T47D (cell line): ENCODE data around the gene ELFN1.

ENCODE experiments used
- DNase-seq, 2 experiments: peaks; one replicate each; pipeline versions ENCODE4 v3.0.0 to v3.0.0-alpha.2; 2011 to 2012; ENCODE audit warnings: low read depth in 1 of 2, low spot score in 1 of 2
- JUND ChIP-seq: IDR thresholded peaks from 2 replicates; pipeline ENCODE4 v1.6.1; 2012; ENCODE audit warnings: low read depth
- in situ Hi-C: cut with HindIII; loops from 2 replicates; pipeline ENCODE4 v1.10.0; 2016; ENCODE audit warnings: low sequenced_read_pairs, low pct_unique_long_range_greater_than_20kb

The ELFN1 gene

GRCh38 chr7:1646957-1647891 is 22.9 kb upstream of the ELFN1 start:
- in situ Hi-C loops, result no loop called here
- TF ChIP-seq JUND, result no peak
- no peak for DNase-seq

GRCh38 chr7:1647961-1648672 is 22.0 kb upstream of the ELFN1 start:
- TF ChIP-seq JUND, result no peak
- in situ Hi-C loops, result no loop called here
- no peak for DNase-seq

DNA sequence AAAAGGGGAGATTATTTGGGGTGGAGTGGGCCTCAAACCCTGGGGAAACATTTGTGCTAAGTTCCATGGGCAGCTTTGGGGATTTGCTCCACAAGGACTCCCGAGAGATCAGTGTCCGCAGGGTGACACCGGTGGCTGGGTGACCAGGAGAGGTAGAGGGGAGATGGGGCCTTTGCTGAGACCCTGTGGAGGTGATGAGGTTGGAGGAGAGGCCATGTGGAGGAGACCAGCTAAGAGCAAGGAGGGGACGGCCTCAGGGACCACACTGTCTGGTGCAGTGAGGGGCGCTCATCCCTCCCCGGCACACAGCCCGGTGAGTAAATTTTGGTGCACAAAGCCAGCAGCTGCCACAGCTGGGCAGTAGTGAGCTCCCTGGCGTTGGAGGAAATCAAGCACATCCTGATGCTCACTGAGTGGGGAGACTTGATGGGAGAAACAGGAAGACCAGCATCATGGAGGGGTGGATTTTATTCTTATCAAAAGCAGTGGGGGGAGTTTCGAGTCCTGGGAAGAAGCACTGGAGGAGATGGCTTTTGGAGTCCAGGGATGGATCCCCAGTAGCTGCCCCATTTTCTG is 20.2 kb upstream of the ELFN1 start:
- TF ChIP-seq JUND, result no peak
- in situ Hi-C loops, result no loop called here
- no peak for DNase-seq

DNA sequence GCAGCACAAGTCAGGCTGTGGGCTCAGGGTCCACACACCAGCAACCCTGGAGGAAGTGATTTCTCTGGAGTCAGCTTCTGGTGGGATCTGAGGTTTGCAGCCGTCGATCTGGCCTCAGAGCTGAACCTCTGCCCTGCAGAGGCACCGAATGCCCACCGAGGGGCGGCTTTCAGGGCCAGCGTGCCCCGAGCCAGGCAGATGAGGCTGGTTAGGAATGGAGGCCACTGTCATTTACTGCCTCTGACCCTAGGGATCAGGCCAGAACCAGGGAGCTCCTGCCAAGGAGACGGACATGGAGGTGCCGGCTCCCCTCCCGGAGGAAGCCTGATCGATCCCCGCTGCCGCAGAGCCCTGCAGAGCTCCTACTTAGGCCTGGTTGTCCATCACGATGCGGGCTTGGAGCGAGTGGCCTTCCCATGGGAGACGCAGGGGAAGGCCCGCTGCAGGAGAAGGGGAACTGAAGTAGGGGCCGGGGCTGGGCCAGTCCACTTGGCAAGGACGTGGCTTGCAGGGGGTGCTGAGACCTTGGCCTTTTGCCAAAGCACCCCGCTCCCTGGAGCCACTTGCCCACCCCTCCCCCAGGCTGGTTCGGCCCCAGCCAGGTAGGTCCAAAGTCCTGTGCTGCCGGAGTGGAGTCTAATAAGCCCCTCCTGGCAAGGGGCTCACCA is 19.6 kb upstream of the ELFN1 start:
- TF ChIP-seq JUND, result no peak
- DNase-seq, result no peak
- in situ Hi-C loops, result no loop called here

DNA sequence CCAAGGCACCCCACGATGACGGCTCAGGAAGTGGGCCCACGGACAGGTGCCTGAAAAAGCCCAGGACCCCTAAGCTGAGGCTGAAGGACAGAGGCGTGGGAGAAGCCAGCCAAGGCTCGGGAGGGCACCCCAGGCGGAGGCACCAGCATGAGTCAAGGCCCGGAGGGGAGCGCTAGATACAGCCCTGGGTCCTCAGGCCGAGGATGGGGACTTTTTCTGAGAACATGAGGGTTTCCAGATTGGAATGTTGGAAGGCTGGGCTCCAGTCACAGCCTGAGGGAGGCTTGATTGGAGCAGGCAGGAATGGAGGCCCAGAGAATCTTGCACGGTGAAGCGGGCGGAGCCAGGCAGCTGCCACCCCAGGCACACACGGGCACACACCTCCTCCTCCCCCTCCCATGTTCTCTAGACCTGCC is 19.0 kb upstream of the ELFN1 start:
- in situ Hi-C loops, result no loop called here
- DNase-seq, result no peak
- no peak for TF ChIP-seq JUND

DNA sequence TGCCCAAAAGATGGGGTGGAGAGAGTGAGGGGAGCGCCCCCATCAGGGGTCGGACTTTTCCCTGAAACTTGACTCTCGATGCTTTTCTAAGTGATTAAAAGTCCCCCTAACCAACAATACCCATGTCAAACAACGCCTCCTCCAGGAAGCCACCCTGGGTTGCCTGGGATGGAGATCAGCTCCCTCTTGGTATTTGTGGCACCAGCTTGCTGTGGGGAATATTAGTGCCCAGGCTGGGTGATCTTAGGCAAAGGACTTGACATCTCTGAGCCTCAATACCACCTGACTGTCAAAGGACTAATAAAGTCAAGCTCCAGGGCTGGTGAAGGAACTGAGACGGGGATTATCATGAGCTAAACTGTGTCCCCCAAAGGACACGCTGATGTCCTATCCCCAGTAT is 18.2 kb upstream of the ELFN1 start:
- DNase-seq, result no peak
- TF ChIP-seq JUND, result no peak
- in situ Hi-C loops, result no loop called here

- in situ Hi-C loops, result no loop called here
- DNase-seq, result no peak
These were observed 16.6 kb upstream of the ELFN1 start for GRCh38 chr7:1653500-1653899.

DNA sequence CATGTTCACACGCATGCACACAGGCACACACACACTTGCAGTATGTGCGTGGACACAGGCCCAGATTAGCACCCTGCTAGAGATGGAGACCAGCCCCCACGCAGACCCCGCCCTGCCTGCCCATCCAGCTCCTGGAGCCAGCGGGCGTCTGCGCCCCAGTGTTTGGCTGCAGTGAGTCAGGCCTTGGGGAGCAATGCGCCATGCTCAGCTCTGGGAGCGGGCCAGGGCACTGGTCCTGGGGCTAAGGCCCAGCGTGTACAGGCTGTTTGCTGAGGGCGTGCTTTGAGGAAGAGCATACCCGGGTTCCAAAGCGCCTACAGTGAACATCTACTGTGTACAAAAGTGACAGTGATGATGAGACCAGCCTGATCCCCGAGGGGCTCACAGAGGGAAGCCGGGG is 16.0 kb upstream of the ELFN1 start:
- no peak for TF ChIP-seq JUND
- in situ Hi-C loops, result no loop called here
- DNase-seq, result no peak

More at GRCh38 chr7:1653500-1653899, 16.6 kb upstream of the ELFN1 start:
- TF ChIP-seq JUND, result no peak

DNA sequence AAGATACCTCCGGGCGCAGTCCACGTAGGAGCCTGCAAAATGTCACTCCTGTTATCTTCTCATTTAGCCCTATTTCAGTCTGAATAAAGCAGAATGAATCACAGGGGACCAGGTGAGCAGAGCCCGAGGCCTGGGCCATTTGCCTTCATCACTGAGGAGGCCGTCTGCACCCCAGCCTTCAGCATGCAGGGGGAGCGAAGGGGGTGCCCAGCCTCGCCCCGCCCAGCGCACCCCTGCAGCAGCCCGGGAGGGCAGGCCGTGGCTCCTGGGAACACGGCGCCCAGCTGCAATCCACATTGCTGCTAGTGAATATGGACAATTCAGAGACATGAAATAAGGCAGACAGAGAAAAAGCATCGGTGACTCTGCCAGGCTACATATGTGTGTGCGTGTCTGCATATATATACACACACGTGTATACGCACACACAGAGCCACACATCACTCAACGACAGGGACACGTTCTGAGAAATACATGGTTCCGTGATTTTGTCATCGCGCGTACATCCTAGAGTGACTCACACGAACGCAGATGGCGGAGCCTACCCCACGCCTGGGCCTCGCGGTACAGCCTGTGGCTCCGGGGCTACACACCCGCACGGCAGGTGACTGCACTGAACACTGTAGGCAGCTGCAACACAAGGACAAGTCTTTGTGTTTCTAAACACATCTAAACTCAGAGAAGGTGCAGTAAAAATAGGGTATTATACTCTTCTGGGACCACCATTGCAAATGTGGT is 15.2 kb upstream of the ELFN1 start:
- in situ Hi-C loops, result no loop called here
- no peak for DNase-seq
- TF ChIP-seq JUND, result no peak

- DNase-seq, result no peak
- no peak for TF ChIP-seq JUND
- in situ Hi-C loops, result no loop called here
These were observed 10.4 kb upstream of the ELFN1 start for GRCh38 chr7:1659696-1660095.

DNA sequence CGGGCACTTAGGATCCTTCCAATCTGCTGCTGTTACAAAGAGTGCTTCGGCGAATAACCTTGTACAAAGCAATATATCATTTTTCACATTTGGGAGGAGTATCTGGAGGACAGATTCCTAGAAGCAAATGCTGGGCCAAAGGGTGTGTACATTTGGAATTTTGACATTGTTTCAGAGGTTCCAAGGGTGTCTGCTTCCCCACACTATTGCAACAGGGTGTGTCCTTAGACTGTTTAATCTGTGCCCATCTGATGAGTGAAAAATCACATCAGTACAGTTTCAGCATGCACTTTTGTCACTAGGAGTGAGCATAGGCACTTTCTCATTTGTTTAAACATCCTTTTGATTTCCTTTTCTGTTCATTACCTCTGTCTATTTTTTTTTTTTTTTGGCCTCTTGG is 8.6 kb upstream of the ELFN1 start:
- in situ Hi-C loops, result no loop called here
- TF ChIP-seq JUND, result no peak
- no peak for DNase-seq

GRCh38 chr7:1662101-1662500 is 8.0 kb upstream of the ELFN1 start:
- TF ChIP-seq JUND, result no peak
- no peak for DNase-seq
- in situ Hi-C loops, result no loop called here
